GM23338 (cell line): ENCODE measurements around the gene DDX24. TPM values are rescaled to one million over a fixed set of nuclear protein-coding genes. Genes with fewer than 3 reads are reported as not detected.

ENCODE experiments used
- ATAC-seq: fragments of 200-7000 bp; cut with Tn5 transposase; 3 replicates; pipeline ENCODE4 v1.9.1; 2020
- DNase-seq: peaks from one replicate; pipeline ENCODE4 v3.0.0-alpha.2; 2015; ENCODE audit warnings: low spot score
- H2AFZ ChIP-seq: fragments of 200-600 bp; sonication (generic); 2 replicates; pipeline ENCODE4 v1.8.0; 2016; ENCODE audit warnings: antibody characterized with exemption, mild to moderate bottlenecking, moderate library complexity
- H3F3A ChIP-seq: fragments of 200-600 bp; sonication (generic); replicated peaks from 2 replicates; pipeline ENCODE4 v1.8.0; 2017; ENCODE audit warnings: antibody characterized with exemption, mixed run types, low read depth
- H3K27ac ChIP-seq: fragments of 200-600 bp; sonication (generic); 2 replicates; pipeline ENCODE4 v1.6.1; 2016; ENCODE audit warnings: low read depth
- H3K27me3 ChIP-seq: fragments of 200-600 bp; sonication (generic); 2 replicates; pipeline ENCODE4 v1.8.0; 2016; ENCODE audit warnings: mild to moderate bottlenecking, mixed run types, moderate library complexity; ENCODE audit not compliant: insufficient read depth
- H3K36me3 ChIP-seq: fragments of 200-600 bp; sonication (generic); 2 replicates; pipeline ENCODE4 v1.8.0; 2016; ENCODE audit warnings: mild to moderate bottlenecking; ENCODE audit not compliant: insufficient read depth
- H3K4me1 ChIP-seq: fragments of 200-600 bp; sonication (generic); 2 replicates; pipeline ENCODE4 v1.8.0; 2016; ENCODE audit warnings: mild to moderate bottlenecking, moderate library complexity; ENCODE audit not compliant: insufficient read depth
- H3K4me2 ChIP-seq: fragments of 200-600 bp; sonication (generic); 2 replicates; pipeline ENCODE4 v1.7.1; 2017; ENCODE audit warnings: mixed run types
- H3K4me3 ChIP-seq: fragments of 200-600 bp; sonication (generic); 2 replicates; pipeline ENCODE4 v1.6.1; 2016; ENCODE audit warnings: mixed run types
- H3K79me2 ChIP-seq: fragments of 200-600 bp; sonication (generic); replicated peaks from 2 replicates; pipeline ENCODE4 v1.8.0; 2017; ENCODE audit warnings: mild to moderate bottlenecking; ENCODE audit not compliant: insufficient read depth
- H3K9me2 ChIP-seq: fragments of 200-600 bp; sonication (generic); 2 replicates; pipeline ENCODE4 v1.8.0; 2017; ENCODE audit not compliant: insufficient read depth
- H4K20me1 ChIP-seq: fragments of 200-600 bp; sonication (generic); replicated peaks from 2 replicates; pipeline ENCODE4 v1.8.0; 2017; ENCODE audit warnings: mild to moderate bottlenecking; ENCODE audit not compliant: insufficient read depth
- H3K27ac Mint-ChIP-seq: 2 replicates; pipeline ENCODE4 v1.8.0; 2020; ENCODE audit warnings: inconsistent platforms, mild to moderate bottlenecking, moderate library complexity, mixed read lengths
- H3K27me3 Mint-ChIP-seq: 3 replicates; pipeline ENCODE4 v1.8.0; 2022; ENCODE audit warnings: low read depth, mild to moderate bottlenecking, moderate library complexity, mixed read lengths, inconsistent platforms; ENCODE audit not compliant: insufficient read depth, poor library complexity
- H3K36me3 Mint-ChIP-seq: 3 replicates; pipeline ENCODE4 v1.8.0; 2021; ENCODE audit warnings: low read depth, mild to moderate bottlenecking, inconsistent platforms, moderate library complexity, mixed read lengths
- H3K4me1 Mint-ChIP-seq: 3 replicates; pipeline ENCODE4 v1.8.0; 2020; ENCODE audit warnings: mild to moderate bottlenecking, inconsistent platforms, mixed read lengths
- H3K4me3 Mint-ChIP-seq: 3 replicates; pipeline ENCODE4 v1.8.0; 2021; ENCODE audit warnings: moderate library complexity, mild to moderate bottlenecking, inconsistent platforms, mixed read lengths
- H3K9me3 Mint-ChIP-seq: 3 replicates; pipeline ENCODE4 v1.8.0; 2020; ENCODE audit warnings: moderate library complexity, mild to moderate bottlenecking, inconsistent platforms, mixed read lengths
- CREB1 ChIP-seq: fragments of 250-450 bp; sonication (Bioruptor Pico); IDR thresholded peaks from 2 replicates; pipeline ENCODE4 v1.5.0; 2020; ENCODE audit warnings: low read depth, mild to moderate bottlenecking, moderate library complexity
- EZH2 ChIP-seq: fragments of 200-600 bp; sonication (generic); IDR thresholded peaks from one replicate; pipeline ENCODE4 v1.8.0; 2017; ENCODE audit warnings: antibody characterized with exemption, mild to moderate bottlenecking, low read depth; ENCODE audit not compliant: unreplicated experiment
- EZH2phosphoT487 ChIP-seq: fragments of 200-600 bp; sonication (generic); IDR thresholded peaks from one replicate; pipeline ENCODE4 v1.8.1; 2018; ENCODE audit warnings: antibody characterized with exemption; ENCODE audit not compliant: unreplicated experiment
- NANOG ChIP-seq: IDR thresholded peaks from 2 replicates; pipeline ENCODE4 v1.6.1; 2016; ENCODE audit warnings: antibody characterized with exemption, borderline replicate concordance
- STAT1 ChIP-seq: IDR thresholded peaks from one replicate; pipeline ENCODE4 v1.6.1; 2016; ENCODE audit warnings: antibody characterized with exemption; ENCODE audit not compliant: unreplicated experiment
- ZNF331 ChIP-seq: fragments of 250-450 bp; sonication (Bioruptor Pico); IDR thresholded peaks from 2 replicates; pipeline ENCODE4 v1.5.0; 2020; ENCODE audit warnings: low read depth, mild to moderate bottlenecking, moderate library complexity
- polyA plus RNA-seq: library from polyadenylated mRNA; unstranded; fragments of >200 nt; fragmentation: Nextera tagmentation; extraction: Ambion mirVana; gene quantifications from 2 replicates; pipeline ENCODE4 v1.2.1, GENCODE V29; 2016
- total RNA-seq: library from RNA; depleted of rRNA; stranded (reverse); fragments of >200 nt; shearing (Covaris generic); gene quantifications from 2 replicates; pipeline ENCODE4 v1.2.3, GENCODE V29; 2014
- TF ChIP-seq, protein P1 (sequence below): fragments of 250-450 bp; sonication (Bioruptor Pico); IDR thresholded peaks from 2 replicates; pipeline ENCODE4 v1.5.0; 2020; ENCODE audit warnings: mild to moderate bottlenecking, moderate library complexity

The DDX24 gene
- total and polyA plus RNA-seq, 2 experiments from 2014 or later = 150 to 265 TPM

DNA sequence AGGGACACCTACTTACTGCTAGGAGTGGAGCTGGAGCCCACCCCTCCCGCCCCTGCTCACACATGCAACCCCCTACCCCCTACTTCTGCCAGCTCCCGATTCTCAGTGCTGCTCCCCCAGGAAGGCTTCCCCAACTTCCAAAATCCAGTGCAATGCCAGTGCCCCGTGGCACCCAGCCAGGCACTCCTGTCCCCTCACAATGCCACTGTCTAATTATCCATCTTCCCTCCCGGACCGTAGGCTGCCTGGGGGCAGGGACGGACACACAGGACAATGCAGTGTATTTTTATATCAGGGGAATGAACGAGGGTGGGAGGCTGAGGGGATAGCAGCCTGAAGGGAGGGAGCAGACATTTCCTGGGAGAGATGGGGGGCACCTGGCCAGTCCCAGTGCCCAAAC, 42.5 kb downstream of the DDX24 start:
- H3K9me3 Mint-ChIP-seq = peaks cover 8% of the 10 kb centered on the region; the same call in 2 of the 3 replicates
- Histone ChIP-seq H3K4me1 (no peaks in the 10 kb centered on the region), H3K79me2 (no peaks in the 10 kb centered on the region), H3K27ac (no peak overlapping the region), H3K27me3 (no peaks in the 10 kb centered on the region), H4K20me1 (no peaks in the 10 kb centered on the region), H3F3A (no peaks in the 10 kb centered on the region), H3K4me3 (no peak overlapping the region), H2AFZ (no peak overlapping the region), H3K36me3 (no peaks in the 10 kb centered on the region), H3K9me2 (no peaks in the 10 kb centered on the region), H3K4me2 (no peak overlapping the region)
- H3K36me3 Mint-ChIP-seq = peaks cover 6% of the 10 kb centered on the region; the same call in 2 of the 3 replicates
- H3K4me3 Mint-ChIP-seq = no peak overlapping the region
- H3K27me3 Mint-ChIP-seq = peaks cover 11% of the 10 kb centered on the region
- no peak for ATAC-seq
- H3K4me1 Mint-ChIP-seq = peaks cover 8% of the 10 kb centered on the region; the same call in 2 of the 3 replicates
- DNase-seq = no peak
- H3K27ac Mint-ChIP-seq = no peak overlapping the region
- no peak for TF ChIP-seq NANOG

DNA sequence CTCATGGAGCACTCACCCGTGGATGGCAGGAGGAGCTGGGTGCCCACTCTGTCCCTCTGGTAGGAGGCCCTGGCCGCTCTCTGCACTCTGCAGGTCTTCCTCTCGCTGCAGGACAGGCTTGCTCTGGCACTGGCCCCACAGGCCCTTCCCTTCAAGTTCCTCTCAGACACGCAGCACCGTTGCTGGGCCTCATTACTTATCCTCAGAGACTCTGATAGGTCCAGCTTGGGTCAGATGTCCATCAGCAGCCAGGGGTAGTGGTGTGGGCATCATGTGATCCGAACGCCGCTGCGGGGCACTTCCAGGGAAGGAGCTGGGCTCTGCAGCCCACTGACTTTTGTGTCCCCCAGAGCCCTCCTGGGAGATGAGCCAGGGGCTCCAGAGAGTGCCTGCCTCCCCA, 43.0 kb downstream of the DDX24 start:
- Histone ChIP-seq H3K4me1 (no peaks in the 10 kb centered on the region), H4K20me1 (no peaks in the 10 kb centered on the region), H3K27ac (no peak overlapping the region), H3K9me2 (0 out of 2 replicates have a peak, but pooled peaks cover 2% of the 10 kb centered on the region), H2AFZ (no peak overlapping the region), H3K36me3 (no peaks in the 10 kb centered on the region), H3F3A (no peaks in the 10 kb centered on the region), H3K79me2 (no peaks in the 10 kb centered on the region), H3K27me3 (no peaks in the 10 kb centered on the region), H3K4me3 (no peak overlapping the region), H3K4me2 (no peak overlapping the region)
- H3K9me3 Mint-ChIP-seq = peaks cover 8% of the 10 kb centered on the region; the same call in 2 of the 3 replicates
- H3K4me1 Mint-ChIP-seq = peaks cover 8% of the 10 kb centered on the region; the same call in 2 of the 3 replicates
- no peak for TF ChIP-seq EZH2
- TF ChIP-seq EZH2phosphoT487 = no peak
- TF ChIP-seq, protein P1, sequence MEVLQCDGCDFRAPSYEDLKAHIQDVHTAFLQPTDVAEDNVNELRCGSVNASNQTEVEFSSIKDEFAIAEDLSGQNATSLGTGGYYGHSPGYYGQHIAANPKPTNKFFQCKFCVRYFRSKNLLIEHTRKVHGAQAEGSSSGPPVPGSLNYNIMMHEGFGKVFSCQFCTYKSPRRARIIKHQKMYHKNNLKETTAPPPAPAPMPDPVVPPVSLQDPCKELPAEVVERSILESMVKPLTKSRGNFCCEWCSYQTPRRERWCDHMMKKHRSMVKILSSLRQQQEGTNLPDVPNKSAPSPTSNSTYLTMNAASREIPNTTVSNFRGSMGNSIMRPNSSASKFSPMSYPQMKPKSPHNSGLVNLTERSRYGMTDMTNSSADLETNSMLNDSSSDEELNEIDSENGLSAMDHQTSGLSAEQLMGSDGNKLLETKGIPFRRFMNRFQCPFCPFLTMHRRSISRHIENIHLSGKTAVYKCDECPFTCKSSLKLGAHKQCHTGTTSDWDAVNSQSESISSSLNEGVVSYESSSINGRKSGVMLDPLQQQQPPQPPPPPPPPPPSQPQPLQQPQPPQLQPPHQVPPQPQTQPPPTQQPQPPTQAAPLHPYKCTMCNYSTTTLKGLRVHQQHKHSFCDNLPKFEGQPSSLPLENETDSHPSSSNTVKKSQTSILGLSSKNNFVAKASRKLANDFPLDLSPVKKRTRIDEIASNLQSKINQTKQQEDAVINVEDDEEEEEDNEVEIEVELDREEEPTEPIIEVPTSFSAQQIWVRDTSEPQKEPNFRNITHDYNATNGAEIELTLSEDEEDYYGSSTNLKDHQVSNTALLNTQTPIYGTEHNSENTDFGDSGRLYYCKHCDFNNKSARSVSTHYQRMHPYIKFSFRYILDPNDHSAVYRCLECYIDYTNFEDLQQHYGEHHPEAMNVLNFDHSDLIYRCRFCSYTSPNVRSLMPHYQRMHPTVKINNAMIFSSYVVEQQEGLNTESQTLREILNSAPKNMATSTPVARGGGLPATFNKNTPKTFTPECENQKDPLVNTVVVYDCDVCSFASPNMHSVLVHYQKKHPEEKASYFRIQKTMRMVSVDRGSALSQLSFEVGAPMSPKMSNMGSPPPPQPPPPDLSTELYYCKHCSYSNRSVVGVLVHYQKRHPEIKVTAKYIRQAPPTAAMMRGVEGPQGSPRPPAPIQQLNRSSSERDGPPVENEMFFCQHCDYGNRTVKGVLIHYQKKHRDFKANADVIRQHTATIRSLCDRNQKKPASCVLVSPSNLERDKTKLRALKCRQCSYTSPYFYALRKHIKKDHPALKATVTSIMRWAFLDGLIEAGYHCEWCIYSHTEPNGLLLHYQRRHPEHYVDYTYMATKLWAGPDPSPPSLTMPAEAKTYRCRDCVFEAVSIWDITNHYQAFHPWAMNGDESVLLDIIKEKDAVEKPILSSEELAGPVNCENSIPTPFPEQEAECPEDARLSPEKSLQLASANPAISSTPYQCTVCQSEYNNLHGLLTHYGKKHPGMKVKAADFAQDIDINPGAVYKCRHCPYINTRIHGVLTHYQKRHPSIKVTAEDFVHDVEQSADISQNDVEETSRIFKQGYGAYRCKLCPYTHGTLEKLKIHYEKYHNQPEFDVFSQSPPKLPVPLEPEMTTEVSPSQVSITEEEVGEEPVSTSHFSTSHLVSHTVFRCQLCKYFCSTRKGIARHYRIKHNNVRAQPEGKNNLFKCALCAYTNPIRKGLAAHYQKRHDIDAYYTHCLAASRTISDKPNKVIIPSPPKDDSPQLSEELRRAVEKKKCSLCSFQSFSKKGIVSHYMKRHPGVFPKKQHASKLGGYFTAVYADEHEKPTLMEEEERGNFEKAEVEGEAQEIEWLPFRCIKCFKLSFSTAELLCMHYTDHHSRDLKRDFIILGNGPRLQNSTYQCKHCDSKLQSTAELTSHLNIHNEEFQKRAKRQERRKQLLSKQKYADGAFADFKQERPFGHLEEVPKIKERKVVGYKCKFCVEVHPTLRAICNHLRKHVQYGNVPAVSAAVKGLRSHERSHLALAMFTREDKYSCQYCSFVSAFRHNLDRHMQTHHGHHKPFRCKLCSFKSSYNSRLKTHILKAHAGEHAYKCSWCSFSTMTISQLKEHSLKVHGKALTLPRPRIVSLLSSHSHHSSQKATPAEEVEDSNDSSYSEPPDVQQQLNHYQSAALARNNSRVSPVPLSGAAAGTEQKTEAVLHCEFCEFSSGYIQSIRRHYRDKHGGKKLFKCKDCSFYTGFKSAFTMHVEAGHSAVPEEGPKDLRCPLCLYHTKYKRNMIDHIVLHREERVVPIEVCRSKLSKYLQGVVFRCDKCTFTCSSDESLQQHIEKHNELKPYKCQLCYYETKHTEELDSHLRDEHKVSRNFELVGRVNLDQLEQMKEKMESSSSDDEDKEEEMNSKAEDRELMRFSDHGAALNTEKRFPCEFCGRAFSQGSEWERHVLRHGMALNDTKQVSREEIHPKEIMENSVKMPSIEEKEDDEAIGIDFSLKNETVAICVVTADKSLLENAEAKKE = no peak
- no peak for TF ChIP-seq ZNF331 (CRISPR knock-in tag)
- no peak for TF ChIP-seq NANOG
- no peak for TF ChIP-seq STAT1
- no peak for TF ChIP-seq CREB1
- peaks cover 8% of the 10 kb centered on the region; the same call in 2 of the 3 replicates for H3K36me3 Mint-ChIP-seq
- ATAC-seq (no peak), DNase-seq (no peak)
- no peak overlapping the region for H3K27ac Mint-ChIP-seq
- H3K4me3 Mint-ChIP-seq = no peak overlapping the region
- H3K27me3 Mint-ChIP-seq = peaks cover 12% of the 10 kb centered on the region
